Gastrocnemius medialis (tissue), 4 donors: ENCODE results near the gene CARD11. TPM values are rescaled to one million over a fixed set of nuclear protein-coding genes. Genes with fewer than 3 reads are reported as not detected.

Experiments
- ATAC-seq, 2 donors: fragments of 150-250 bp; one replicate each; pipeline ENCODE4 v1.9.1; 2016
- DNase-seq, 2 donors: peaks; one replicate each; pipeline ENCODE4 v3.0.0-alpha.2; 2019
- H3K27ac ChIP-seq, 4 donors: fragments of 200-600 bp; sonication (generic); 1 replicate in 1 of 4; 2 replicates in 3 of 4; pipeline ENCODE4 v1.5.1; 2016 to 2018; ENCODE audit warnings: mild to moderate bottlenecking in 2 of 4, moderate library complexity in 1 of 4
- H3K27me3 ChIP-seq, 3 donors: fragments of 200-600 bp; sonication (generic) in 2 of 3; 1 replicate in 1 of 3; 2 replicates in 2 of 3; pipeline versions ENCODE4 v1.5.1 to v1.6.0; 2016 to 2019; ENCODE audit warnings: mild to moderate bottlenecking in 1 of 3, moderate library complexity in 1 of 3
- H3K36me3 ChIP-seq, 2 donors: fragments of 200-600 bp; sonication (generic) in 1 of 2; one replicate each; pipeline ENCODE4 v1.5.1; 2017 to 2018
- H3K4me1 ChIP-seq, 2 donors: fragments of 200-600 bp; sonication (generic) in 1 of 2; one replicate each; pipeline ENCODE4 v1.5.1; 2016 to 2017; ENCODE audit warnings: mild to moderate bottlenecking in 2 of 2
- H3K4me3 ChIP-seq, 4 donors: fragments of 200-600 bp; sonication (generic) in 3 of 4; 1 replicate in 1 of 4; 2 replicates in 3 of 4; pipeline ENCODE4 v1.5.1; 2016 to 2019; ENCODE audit warnings: mild to moderate bottlenecking in 2 of 4
- H3K9me3 ChIP-seq, 3 donors: fragments of 200-600 bp; sonication (generic) in 2 of 3; 1 replicate in 1 of 3; 2 replicates in 2 of 3; pipeline ENCODE4 v1.5.1; 2016 to 2019
- POLR2A ChIP-seq, 2 donors: fragments of 450-650 bp; IDR thresholded peaks; one replicate each; pipeline ENCODE4 v1.6.1; 2017; ENCODE audit warnings: antibody characterized with exemption in 2 of 2, mild to moderate bottlenecking in 2 of 2, moderate library complexity in 2 of 2
- in situ Hi-C, 4 donors: fragments of 200-750 bp; cut with MboI; loops; one replicate each; pipeline versions ENCODE4 v1.15.0 to v1.8.0; 2017; ENCODE audit warnings: low sequenced_read_pairs in 4 of 4
- intact Hi-C: fragments of 100-400 bp; cut with DNase I; formaldehyde crosslinking; loops from one replicate; pipeline ENCODE4 v1.15.1; 2023; ENCODE audit warnings: low total_unique reads
- total RNA-seq, 4 donors: library from RNA; depleted of rRNA; stranded (reverse); fragments of >200 nt; gene quantifications; one replicate each; pipeline versions ENCODE4 v1.1.0 to v1.2.3, GENCODE V29; 2016
- TF ChIP-seq, protein P1 (sequence below), 5 experiments: fragments of 450-650 bp in 3 of 5; fragments of 200-600 bp in 2 of 5; sonication (generic) in 2 of 5; IDR thresholded peaks in 4 of 5; conservative IDR thresholded peaks in 1 of 5; 1 replicate in 4 of 5; 2 replicates in 1 of 5; pipeline ENCODE4 v1.5.1; 2016 to 2019; ENCODE audit warnings: antibody characterized with exemption in 5 of 5, mild to moderate bottlenecking in 3 of 5, moderate library complexity in 3 of 5

CARD11 gene
- total RNA-seq, 4 donors from 2014 or later: 0.13 TPM; not detected in 3

DNA sequence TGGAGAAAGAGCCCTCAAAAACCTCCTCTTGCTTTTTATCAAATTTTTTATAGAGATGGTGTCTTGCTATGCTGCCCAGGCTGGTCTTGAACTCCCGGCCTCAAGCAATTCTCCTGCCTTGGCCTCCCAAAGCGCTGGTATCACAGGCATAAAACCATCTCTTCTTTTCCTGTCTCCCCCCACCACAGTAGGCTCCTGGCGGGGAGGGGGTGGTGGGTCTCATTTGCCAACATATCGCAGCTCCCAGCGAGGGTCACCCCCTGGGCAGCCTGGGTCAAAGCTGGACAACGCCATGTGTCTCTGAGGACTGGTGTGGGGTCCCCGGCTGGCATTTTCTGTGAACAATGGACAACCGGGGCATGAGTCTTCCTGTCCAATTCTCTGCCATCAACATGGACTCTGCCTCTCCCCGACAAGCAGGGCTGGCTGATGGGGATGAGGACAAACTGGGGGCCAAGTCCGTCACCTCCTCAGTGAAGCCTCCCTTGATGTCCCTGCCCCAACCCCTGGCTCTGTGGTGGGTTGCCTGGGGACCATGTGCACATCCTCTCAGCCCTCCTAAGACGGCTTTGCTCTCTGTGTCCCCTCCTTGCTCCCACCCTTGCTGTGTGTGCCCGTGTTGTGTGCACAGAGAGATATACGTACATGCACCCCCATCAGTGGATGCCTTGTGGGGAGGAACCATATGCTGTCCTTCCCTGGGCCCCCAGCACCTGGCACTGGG is 113.2 kb downstream of the CARD11 start:
- Histone ChIP-seq H3K4me1 (no peaks in the 10 kb centered on the region), H3K4me3 (no peak overlapping the region), H3K9me3 (no peaks in the 10 kb centered on the region), H3K27me3 (peaks cover 36 to 45% (median 42%) of the 10 kb centered on the region in 3 donors), H3K27ac (no peak overlapping the region), H3K36me3 (no peaks in the 10 kb centered on the region)
- ATAC-seq (no peak), DNase-seq (no peak)
- intact Hi-C loops (no loop called here), in situ Hi-C loops (no loop called here)
- TF ChIP-seq, protein P1, sequence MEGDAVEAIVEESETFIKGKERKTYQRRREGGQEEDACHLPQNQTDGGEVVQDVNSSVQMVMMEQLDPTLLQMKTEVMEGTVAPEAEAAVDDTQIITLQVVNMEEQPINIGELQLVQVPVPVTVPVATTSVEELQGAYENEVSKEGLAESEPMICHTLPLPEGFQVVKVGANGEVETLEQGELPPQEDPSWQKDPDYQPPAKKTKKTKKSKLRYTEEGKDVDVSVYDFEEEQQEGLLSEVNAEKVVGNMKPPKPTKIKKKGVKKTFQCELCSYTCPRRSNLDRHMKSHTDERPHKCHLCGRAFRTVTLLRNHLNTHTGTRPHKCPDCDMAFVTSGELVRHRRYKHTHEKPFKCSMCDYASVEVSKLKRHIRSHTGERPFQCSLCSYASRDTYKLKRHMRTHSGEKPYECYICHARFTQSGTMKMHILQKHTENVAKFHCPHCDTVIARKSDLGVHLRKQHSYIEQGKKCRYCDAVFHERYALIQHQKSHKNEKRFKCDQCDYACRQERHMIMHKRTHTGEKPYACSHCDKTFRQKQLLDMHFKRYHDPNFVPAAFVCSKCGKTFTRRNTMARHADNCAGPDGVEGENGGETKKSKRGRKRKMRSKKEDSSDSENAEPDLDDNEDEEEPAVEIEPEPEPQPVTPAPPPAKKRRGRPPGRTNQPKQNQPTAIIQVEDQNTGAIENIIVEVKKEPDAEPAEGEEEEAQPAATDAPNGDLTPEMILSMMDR (IDR thresholded peaks at IDR 0.05 in 4 of 5, conservative IDR thresholded peaks at IDR 0.05 in 1 of 5): no peak
- TF ChIP-seq POLR2A (IDR thresholded peaks at IDR 0.05): no peak

DNA sequence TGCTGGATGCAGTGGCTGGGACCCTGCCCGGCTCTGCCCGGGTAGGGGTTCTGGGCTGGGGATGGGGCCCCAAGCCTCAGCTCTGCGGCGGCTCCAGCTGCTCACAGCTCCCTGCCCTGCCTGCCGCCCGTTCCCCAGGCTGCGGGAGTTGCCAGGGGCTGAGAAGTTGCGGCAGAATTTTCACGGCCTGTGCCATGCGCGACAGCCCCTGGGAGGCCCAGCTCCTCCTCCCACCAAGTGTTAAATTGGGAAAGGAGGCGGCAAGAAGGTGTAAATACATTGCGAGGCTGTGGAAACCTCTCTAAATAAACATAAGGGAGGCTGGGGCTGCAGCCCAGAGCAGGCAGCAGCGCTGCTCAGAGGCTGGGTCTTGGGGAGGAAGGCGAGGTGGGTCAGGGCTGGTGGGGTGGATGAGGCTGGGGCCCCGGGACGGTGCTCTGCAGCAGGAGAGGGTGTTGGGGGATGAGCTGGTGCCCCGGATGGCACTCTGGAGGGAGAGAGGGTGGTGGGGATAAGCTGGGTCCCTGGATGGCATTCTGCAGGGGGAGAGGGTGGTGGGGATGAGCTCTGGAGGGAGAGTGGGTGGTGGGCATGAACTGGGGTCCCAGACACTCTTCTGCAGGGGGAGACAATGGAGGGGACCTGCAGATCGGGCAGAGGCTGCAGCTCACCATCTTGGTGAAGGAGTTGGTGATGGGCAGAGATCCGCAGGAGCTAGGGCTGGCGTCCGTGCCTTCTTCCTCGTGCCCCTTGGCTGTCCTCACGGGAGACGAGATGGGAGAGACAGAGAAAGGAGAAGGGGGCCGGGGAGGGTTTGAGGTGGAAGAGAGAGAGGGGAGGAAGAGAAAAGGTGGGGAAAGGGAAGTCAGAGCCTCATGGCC is 114.1 kb downstream of the CARD11 start:
- Histone ChIP-seq H3K27ac (no peak overlapping the region), H3K9me3 (no peaks in the 10 kb centered on the region), H3K4me1 (no peaks in the 10 kb centered on the region), H3K27me3 (peaks cover 36 to 45% (median 41%) of the 10 kb centered on the region in 3 donors), H3K36me3 (no peaks in the 10 kb centered on the region), H3K4me3 (no peak overlapping the region)
- intact Hi-C loops: no loop called here
- no peak for ATAC-seq
- no peak for DNase-seq
- in situ Hi-C loops: no loop called here
- no peak for TF ChIP-seq POLR2A (IDR thresholded peaks at IDR 0.05)
- TF ChIP-seq, protein P1 (IDR thresholded peaks at IDR 0.05 in 4 of 5, conservative IDR thresholded peaks at IDR 0.05 in 1 of 5): no peak

DNA sequence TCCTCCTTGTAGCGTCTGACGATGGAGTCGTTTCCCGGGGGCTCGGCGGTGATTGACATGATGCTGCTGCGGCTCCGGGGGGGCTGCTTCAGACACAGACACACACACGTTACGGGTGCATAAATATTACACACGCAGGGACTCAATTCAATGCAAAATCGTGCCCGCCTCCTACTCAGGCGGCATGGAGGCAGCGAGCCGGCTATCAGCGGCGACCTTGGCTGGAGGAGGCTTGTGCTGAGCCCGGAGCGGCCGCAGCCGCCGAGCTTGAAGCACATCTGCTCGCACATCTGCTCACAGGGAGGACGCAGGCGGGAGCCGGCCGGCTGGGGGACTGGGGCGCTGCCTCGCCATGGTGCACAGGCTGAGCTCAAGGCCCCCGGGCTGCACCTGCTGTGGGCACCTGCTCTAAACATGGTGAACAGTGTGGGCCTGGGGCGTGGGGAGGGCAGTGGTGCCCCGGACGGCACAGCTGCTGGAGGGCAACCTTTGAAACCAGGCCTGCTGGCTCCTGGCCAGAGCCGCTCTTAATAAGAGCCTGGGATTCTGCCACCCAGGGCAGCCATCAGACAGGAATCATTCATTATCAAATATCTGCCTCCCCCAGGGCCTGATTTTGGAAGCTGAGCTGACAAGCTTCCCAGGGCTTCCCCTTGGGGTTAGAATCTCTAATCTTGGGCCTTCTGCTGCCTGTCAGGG is 114.9 kb downstream of the CARD11 start:
- Histone ChIP-seq H3K4me1 (no peaks in the 10 kb centered on the region), H3K27ac (no peak overlapping the region), H3K9me3 (no peaks in the 10 kb centered on the region), H3K27me3 (peaks cover 36 to 42% (median 39%) of the 10 kb centered on the region in 3 donors), H3K4me3 (no peak overlapping the region), H3K36me3 (no peaks in the 10 kb centered on the region)
- TF ChIP-seq POLR2A (IDR thresholded peaks at IDR 0.05): no peak
- TF ChIP-seq, protein P1 (IDR thresholded peaks at IDR 0.05 in 4 of 5, conservative IDR thresholded peaks at IDR 0.05 in 1 of 5): no peak
- in situ Hi-C loops: no loop called here
- intact Hi-C loops: no loop called here
- DNase-seq (no peak), ATAC-seq (no peak)

DNA sequence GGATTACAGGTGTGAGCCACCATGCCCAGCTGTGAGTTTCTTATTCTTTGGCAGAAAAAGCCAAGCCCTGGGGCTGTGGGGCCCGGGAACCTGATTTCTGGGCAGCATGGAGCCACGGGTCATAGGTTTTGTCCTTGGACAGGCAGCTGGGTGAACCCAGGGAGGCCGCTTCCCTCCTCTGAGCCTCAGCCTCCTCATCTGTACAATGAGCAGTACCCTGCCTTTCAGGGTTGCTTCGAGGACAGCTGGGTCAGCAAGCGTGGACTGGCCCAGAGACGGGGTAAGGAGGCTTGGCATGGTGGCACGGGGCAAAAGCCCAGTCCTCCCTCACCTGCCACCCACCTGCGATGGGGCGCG is 115.4 kb downstream of the CARD11 start:
- H3K9me3 ChIP-seq: no peaks in the 10 kb centered on the region
- peaks cover 36 to 39% (median 38%) of the 10 kb centered on the region in 3 donors for H3K27me3 ChIP-seq
- ATAC-seq (no peak), DNase-seq (no peak)
- no peaks in the 10 kb centered on the region for H3K4me1 ChIP-seq
- H3K36me3 ChIP-seq: no peaks in the 10 kb centered on the region
- in situ Hi-C loops (no loop called here), intact Hi-C loops (no loop called here)
- no peak overlapping the region for H3K4me3 ChIP-seq
- no peak overlapping the region for H3K27ac ChIP-seq
- no peak for TF ChIP-seq POLR2A (IDR thresholded peaks at IDR 0.05)
- TF ChIP-seq, protein P1 (IDR thresholded peaks at IDR 0.05 in 4 of 5, conservative IDR thresholded peaks at IDR 0.05 in 1 of 5): no peak
